ENCODE data around the gene DXO.

GRCh38 chr6:31927242-31927862 is 44.6 kb downstream of the DXO start, which contains the start of gene C2:
- no peak for TF ChIP-seq CTCF (IDR thresholded peaks at IDR 0.05)
- TF ChIP-seq POLR2A (IDR thresholded peaks at IDR 0.05): no peak

All from heart left ventricle (tissue), 13 donors.